Omental fat pad (tissue), 4 donors: Measurements from ENCODE around the gene CELF3. TPM values are rescaled to one million over a fixed set of nuclear protein-coding genes. Genes with fewer than 3 reads are reported as not detected.

Source experiments
- ATAC-seq: fragments of 150-250 bp; one replicate; pipeline ENCODE4 v1.9.1; 2016; ENCODE audit warnings: mild to moderate bottlenecking, moderate library complexity; ENCODE audit not compliant: low FRiP score
- DNase-seq: peaks from one replicate; pipeline ENCODE4 v3.0.0-alpha.2; 2019; ENCODE audit warnings: low spot score
- CTCF ChIP-seq, 3 donors: fragments of 450-650 bp; IDR thresholded peaks; one replicate each; pipeline ENCODE4 v1.5.1; 2016 to 2017; ENCODE audit warnings: antibody characterized with exemption in 3 of 3, mild to moderate bottlenecking in 3 of 3, moderate library complexity in 2 of 3
- total RNA-seq, 4 donors: library from RNA; depleted of rRNA; stranded (reverse); fragments of >200 nt; gene quantifications; one replicate each; pipeline ENCODE4 v1.1.0, GENCODE V29; 2016

The CELF3 gene
- total RNA-seq, 4 donors from 2014 or later = not detected

GRCh38 chr1:151708891-151709290, 7.7 kb downstream of the CELF3 start:
- ATAC-seq = no peak
- TF ChIP-seq CTCF (IDR thresholded peaks at IDR 0.05) = no peak

GRCh38 chr1:151707541-151708065, 9.0 kb downstream of the CELF3 start:
- ATAC-seq (no peak), DNase-seq (no peak)
- no peak for TF ChIP-seq CTCF (IDR thresholded peaks at IDR 0.05)

More at GRCh38 chr1:151708891-151709290, 7.7 kb downstream of the CELF3 start:
- no peak for DNase-seq

GRCh38 chr1:151706464-151707415, 9.9 kb downstream of the CELF3 start:
- ATAC-seq (no peak), DNase-seq (no peak)
- TF ChIP-seq CTCF (IDR thresholded peaks at IDR 0.05) = no peak

- ATAC-seq (no peak), DNase-seq (no peak)
- no peak for TF ChIP-seq CTCF (IDR thresholded peaks at IDR 0.05)
These were observed 10.7 kb downstream of the CELF3 start for GRCh38 chr1:151705753-151706463.

- no peak for TF ChIP-seq CTCF (IDR thresholded peaks at IDR 0.05)
- DNase-seq (no peak), ATAC-seq (no peak)
These were observed 11.5 kb downstream of the CELF3 start for GRCh38 chr1:151705146-151705545.

- no peak for TF ChIP-seq CTCF (IDR thresholded peaks at IDR 0.05)
- ATAC-seq (no peak), DNase-seq (no peak)
These were observed 12.4 kb downstream of the CELF3 start for GRCh38 chr1:151704246-151704645.
